ENCODE results near the gene TCAP. TPM values are rescaled to one million over a fixed set of nuclear protein-coding genes. Genes with fewer than 3 reads are reported as not detected.

The TCAP gene
- total RNA-seq, 2 donors from 2014 or later, result 1.5 to 1.9 TPM

GRCh38 chr17:39667945-39668924 is 3.1 kb downstream of the TCAP start, which contains the start of gene PNMT:
PNMT (plus strand) TSS chr17:39668453; CDS start chr17:39668476, 23 bp downstream.
- Histone ChIP-seq H3K9me3 (ENCODE audit: control insufficient read depth, low read length) (no peaks in the 10 kb centered on the region), H3K27ac (ENCODE audit: low read depth, low read length) (no peak within 1 kb of the TSS), H3K9ac (ENCODE audit: extremely low read depth, low read length, poor library complexity, severe bottlenecking) (no peak within 1 kb of the TSS), H3K4me1 (ENCODE audit: control insufficient read depth, insufficient read depth, low read length) (no peaks in the 10 kb centered on the region), H3K27me3 (ENCODE audit: control insufficient read depth, insufficient read depth, low read length, poor library complexity, severe bottlenecking) (peaks cover 50% of the 10 kb centered on the region), H3K36me3 (ENCODE audit: control insufficient read depth, insufficient read depth, low read length) (no peaks in the 10 kb centered on the region), H3K4me3 (ENCODE audit: low read length) (peak within 1 kb of the TSS; percentile 53)
- peak; percentile 94 for DNase-seq
- H3K27me3 Mint-ChIP-seq (ENCODE audit: insufficient read depth), result peaks cover 64% of the 10 kb centered on the region
- TF ChIP-seq, protein P1, sequence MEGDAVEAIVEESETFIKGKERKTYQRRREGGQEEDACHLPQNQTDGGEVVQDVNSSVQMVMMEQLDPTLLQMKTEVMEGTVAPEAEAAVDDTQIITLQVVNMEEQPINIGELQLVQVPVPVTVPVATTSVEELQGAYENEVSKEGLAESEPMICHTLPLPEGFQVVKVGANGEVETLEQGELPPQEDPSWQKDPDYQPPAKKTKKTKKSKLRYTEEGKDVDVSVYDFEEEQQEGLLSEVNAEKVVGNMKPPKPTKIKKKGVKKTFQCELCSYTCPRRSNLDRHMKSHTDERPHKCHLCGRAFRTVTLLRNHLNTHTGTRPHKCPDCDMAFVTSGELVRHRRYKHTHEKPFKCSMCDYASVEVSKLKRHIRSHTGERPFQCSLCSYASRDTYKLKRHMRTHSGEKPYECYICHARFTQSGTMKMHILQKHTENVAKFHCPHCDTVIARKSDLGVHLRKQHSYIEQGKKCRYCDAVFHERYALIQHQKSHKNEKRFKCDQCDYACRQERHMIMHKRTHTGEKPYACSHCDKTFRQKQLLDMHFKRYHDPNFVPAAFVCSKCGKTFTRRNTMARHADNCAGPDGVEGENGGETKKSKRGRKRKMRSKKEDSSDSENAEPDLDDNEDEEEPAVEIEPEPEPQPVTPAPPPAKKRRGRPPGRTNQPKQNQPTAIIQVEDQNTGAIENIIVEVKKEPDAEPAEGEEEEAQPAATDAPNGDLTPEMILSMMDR (conservative IDR thresholded peaks at IDR 0.05), result peak; percentile 85
- H3K4me3 Mint-ChIP-seq, result peak within 1 kb of the TSS; percentile 40
- no peaks in the 10 kb centered on the region for H3K36me3 Mint-ChIP-seq (ENCODE audit: low read depth)
- no peak within 1 kb of the TSS for H3K27ac Mint-ChIP-seq
- no peaks in the 10 kb centered on the region for H3K9me3 Mint-ChIP-seq
- H3K4me1 Mint-ChIP-seq, result peaks cover 13% of the 10 kb centered on the region
- 2 to 4% methylated on average over 28 to 85 of the region's 85 CpGs for WGBS, 2 experiments (ENCODE audit: insufficient coverage in 1 of 2, insufficient read length in 1 of 2)

GRCh38 chr17:39669897-39670735 is 5.0 kb downstream of the TCAP start:
- Mint-ChIP-seq H3K9me3 (no peaks in the 10 kb centered on the region), H3K4me3 (no peak overlapping the region), H3K27ac (no peak overlapping the region), H3K36me3 (ENCODE audit: low read depth) (no peaks in the 10 kb centered on the region), H3K4me1 (peaks cover 7% of the 10 kb centered on the region), H3K27me3 (ENCODE audit: insufficient read depth) (peaks cover 59% of the 10 kb centered on the region)
- Histone ChIP-seq H3K4me1 (ENCODE audit: control insufficient read depth, insufficient read depth, low read length) (no peaks in the 10 kb centered on the region), H3K9me3 (ENCODE audit: control insufficient read depth, low read length) (no peaks in the 10 kb centered on the region), H3K4me3 (ENCODE audit: low read length) (no peak overlapping the region), H3K9ac (ENCODE audit: extremely low read depth, low read length, poor library complexity, severe bottlenecking) (no peak overlapping the region), H3K36me3 (ENCODE audit: control insufficient read depth, insufficient read depth, low read length) (no peaks in the 10 kb centered on the region), H3K27ac (ENCODE audit: low read depth, low read length) (no peak overlapping the region), H3K27me3 (ENCODE audit: control insufficient read depth, insufficient read depth, low read length, poor library complexity, severe bottlenecking) (peaks cover 50% of the 10 kb centered on the region)
- 92 to 93% methylated on average over 13 to 23 of the region's 23 CpGs for WGBS, 2 experiments (ENCODE audit: insufficient coverage in 1 of 2, insufficient read length in 1 of 2)
- TF ChIP-seq, protein P1 (conservative IDR thresholded peaks at IDR 0.05), result no peak
- no peak for DNase-seq

DNA sequence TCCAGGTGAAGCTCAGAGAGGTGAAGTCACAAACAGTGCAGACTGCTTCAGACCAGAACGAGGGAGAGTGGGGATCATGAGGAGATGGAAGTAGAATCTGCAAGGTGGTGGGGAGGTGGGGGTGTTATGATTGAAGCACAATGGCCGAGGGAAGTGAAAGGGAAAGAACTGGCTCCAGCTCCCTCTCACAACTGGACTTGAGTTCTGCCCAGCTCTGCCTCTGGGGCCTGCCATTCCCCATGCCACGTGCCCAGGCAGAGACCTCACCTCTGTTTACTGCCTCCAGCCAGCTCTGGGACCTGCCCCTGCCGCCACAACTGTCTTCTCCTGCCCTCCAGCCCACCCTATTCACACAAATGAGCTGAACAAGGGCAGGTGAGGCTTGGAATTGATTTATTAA is 5.6 kb downstream of the TCAP start:
- H3K4me3 Mint-ChIP-seq, result no peak overlapping the region
- H3K27me3 ChIP-seq (ENCODE audit: control insufficient read depth, insufficient read depth, low read length, poor library complexity, severe bottlenecking), result peaks cover 50% of the 10 kb centered on the region

More for the DNA sequence above, 5.6 kb downstream of the TCAP start:
- H3K36me3 ChIP-seq (ENCODE audit: control insufficient read depth, insufficient read depth, low read length), result no peaks in the 10 kb centered on the region
- H3K27me3 Mint-ChIP-seq (ENCODE audit: insufficient read depth), result peaks cover 53% of the 10 kb centered on the region
- no peaks in the 10 kb centered on the region for H3K36me3 Mint-ChIP-seq (ENCODE audit: low read depth)
- peaks cover 10% of the 10 kb centered on the region for H3K4me1 Mint-ChIP-seq
- no peak overlapping the region for H3K9ac ChIP-seq (ENCODE audit: extremely low read depth, low read length, poor library complexity, severe bottlenecking)
- no peak overlapping the region for H3K27ac Mint-ChIP-seq
- no peaks in the 10 kb centered on the region for H3K9me3 Mint-ChIP-seq
- H3K9me3 ChIP-seq (ENCODE audit: control insufficient read depth, low read length), result no peaks in the 10 kb centered on the region
- no peak overlapping the region for H3K4me3 ChIP-seq (ENCODE audit: low read length)
- H3K27ac ChIP-seq (ENCODE audit: low read depth, low read length), result no peak overlapping the region
- no peak for DNase-seq
- WGBS, 2 experiments (ENCODE audit: insufficient coverage in 1 of 2, insufficient read length in 1 of 2), result 67 to 74% methylated on average over 1 to 4 of the region's 4 CpGs
- TF ChIP-seq, protein P1 (conservative IDR thresholded peaks at IDR 0.05), result no peak
- no peaks in the 10 kb centered on the region for H3K4me1 ChIP-seq (ENCODE audit: control insufficient read depth, insufficient read depth, low read length)

Data from endodermal cell (in vitro differentiated cells).